Effector CD4-positive, alpha-beta T cell (primary cell): ENCODE results near the gene SLC2A4RG.

Source experiments
- DNase-seq: peaks from one replicate; pipeline ENCODE4 v3.0.0-alpha.2; 2020

The SLC2A4RG gene

GRCh38 chr20:63700199-63701050 is 39.2 kb upstream of the SLC2A4RG start:
- DNase-seq, result no peak

GRCh38 chr20:63701051-63701328 is 38.6 kb upstream of the SLC2A4RG start:
- no peak for DNase-seq

GRCh38 chr20:63701329-63702035 is 38.1 kb upstream of the SLC2A4RG start:
- DNase-seq, result no peak

GRCh38 chr20:63702036-63702665 is 37.4 kb upstream of the SLC2A4RG start:
- no peak for DNase-seq

GRCh38 chr20:63702751-63703470 is 36.7 kb upstream of the SLC2A4RG start:
- no peak for DNase-seq

- no peak for DNase-seq
Observed at GRCh38 chr20:63703471-63703975, 36.1 kb upstream of the SLC2A4RG start.

GRCh38 chr20:63703976-63704748 is 35.4 kb upstream of the SLC2A4RG start:
- no peak for DNase-seq

- no peak for DNase-seq
Observed at GRCh38 chr20:63704749-63705117, 34.8 kb upstream of the SLC2A4RG start.

- DNase-seq, result no peak
Observed at GRCh38 chr20:63705232-63706026, 34.1 kb upstream of the SLC2A4RG start.

- DNase-seq, result no peak
Observed at GRCh38 chr20:63706027-63706695, 33.4 kb upstream of the SLC2A4RG start.

GRCh38 chr20:63706852-63707557 is 32.6 kb upstream of the SLC2A4RG start:
- peak; percentile 54 for DNase-seq

- DNase-seq, result peak; percentile 82
Observed at GRCh38 chr20:63707558-63708300, 31.8 kb upstream of the SLC2A4RG start, which contains the start of the genes ARFRP1 and ZGPAT. TSS of gene ARFRP1 (minus strand) at chr20:63707976. CDS start at chr20:63707091, 885 bp downstream. TSS of gene ZGPAT (plus strand) at chr20:63708039. CDS start at chr20:63708581, 542 bp downstream.

GRCh38 chr20:63708301-63709148 is 31.1 kb upstream of the SLC2A4RG start:
- DNase-seq, result no peak

- DNase-seq, result no peak
Observed at GRCh38 chr20:63709149-63709527, 30.4 kb upstream of the SLC2A4RG start.

GRCh38 chr20:63711085-63711645 is 28.4 kb upstream of the SLC2A4RG start:
- no peak for DNase-seq

GRCh38 chr20:63712191-63712590 is 27.4 kb upstream of the SLC2A4RG start:
- no peak for DNase-seq

GRCh38 chr20:63714858-63715257 is 24.7 kb upstream of the SLC2A4RG start:
- DNase-seq, result no peak

- DNase-seq, result no peak
Observed at GRCh38 chr20:63718996-63719395, 20.6 kb upstream of the SLC2A4RG start.
